DND-41 (cell line): ENCODE measurements around the gene SLC25A27.

ENCODE experiments used
- ATAC-seq: fragments of 200-7000 bp; cut with Tn5 transposase; 3 replicates; pipeline ENCODE4 v1.9.1; 2021; ENCODE audit warnings: low read depth; ENCODE audit not compliant: insufficient read depth
- DNase-seq: peaks from one replicate; pipeline ENCODE4 v3.0.0-alpha.2; 2020
- H2AFZ ChIP-seq: 2 replicates; pipeline ENCODE4 v1.6.0; 2012; ENCODE audit warnings: low read depth, low read length
- H3K27ac ChIP-seq: 2 replicates; pipeline ENCODE4 v1.5.1; 2012; ENCODE audit warnings: low read length, inconsistent platforms
- H3K27me3 ChIP-seq: fragments of 200-600 bp; sonication (generic); 2 replicates; pipeline ENCODE4 v1.6.0; 2012; ENCODE audit warnings: low read length, mild to moderate bottlenecking, inconsistent platforms; ENCODE audit not compliant: insufficient read depth, poor library complexity
- H3K36me3 ChIP-seq: 2 replicates; pipeline ENCODE4 v1.5.1; 2012; ENCODE audit warnings: low read length, inconsistent platforms; ENCODE audit not compliant: insufficient read depth
- H3K4me1 ChIP-seq: 2 replicates; pipeline ENCODE4 v1.5.1; 2012; ENCODE audit warnings: mild to moderate bottlenecking, low read length; ENCODE audit not compliant: insufficient read depth
- H3K4me2 ChIP-seq: 2 replicates; pipeline ENCODE4 v1.6.0; 2012; ENCODE audit warnings: mild to moderate bottlenecking, moderate library complexity, low read length, inconsistent platforms; ENCODE audit not compliant: insufficient read depth
- H3K4me3 ChIP-seq, 2 experiments: fragments of 200-600 bp in 1 of 2; shearing (Covaris generic) in 1 of 2; 2 replicates each; pipeline ENCODE4 v1.5.1; 2012 to 2016; ENCODE audit warnings: inconsistent platforms in 2 of 2, low read length in 2 of 2, mild to moderate bottlenecking in 2 of 2, low read depth in 1 of 2, moderate library complexity in 1 of 2
- H3K79me2 ChIP-seq: 2 replicates; pipeline ENCODE4 v1.6.0; 2012; ENCODE audit warnings: low read length, inconsistent platforms; ENCODE audit not compliant: insufficient read depth
- H3K9ac ChIP-seq: 2 replicates; pipeline ENCODE4 v1.6.0; 2012; ENCODE audit warnings: low read depth, mild to moderate bottlenecking, inconsistent platforms, low read length, moderate library complexity
- H3K9me3 ChIP-seq: 2 replicates; pipeline ENCODE4 v1.5.1; 2012; ENCODE audit warnings: low read length, moderate library complexity, mild to moderate bottlenecking, inconsistent platforms; ENCODE audit not compliant: insufficient read depth, severe bottlenecking
- H4K20me1 ChIP-seq: 2 replicates; pipeline ENCODE4 v1.6.0; 2012; ENCODE audit warnings: low read length; ENCODE audit not compliant: insufficient read depth
- EZH2 ChIP-seq: IDR thresholded peaks from 3 replicates; pipeline ENCODE4 v1.6.1; 2012; ENCODE audit warnings: borderline replicate concordance, low read depth, mild to moderate bottlenecking, moderate library complexity, low read length, inconsistent platforms; ENCODE audit not compliant: severe bottlenecking
- TF ChIP-seq, protein P1 (sequence below): IDR thresholded peaks from 2 replicates; pipeline ENCODE4 v1.5.1; 2012; ENCODE audit warnings: borderline replicate concordance, low read length, moderate library complexity, mild to moderate bottlenecking; ENCODE audit not compliant: poor library complexity, severe bottlenecking; ENCODE audit errors: extremely low read depth

Gene SLC25A27

GRCh38 chr6:46632053-46632452, 20.7 kb upstream of the SLC25A27 start:
- TF ChIP-seq EZH2: no peak
- TF ChIP-seq, protein P1, sequence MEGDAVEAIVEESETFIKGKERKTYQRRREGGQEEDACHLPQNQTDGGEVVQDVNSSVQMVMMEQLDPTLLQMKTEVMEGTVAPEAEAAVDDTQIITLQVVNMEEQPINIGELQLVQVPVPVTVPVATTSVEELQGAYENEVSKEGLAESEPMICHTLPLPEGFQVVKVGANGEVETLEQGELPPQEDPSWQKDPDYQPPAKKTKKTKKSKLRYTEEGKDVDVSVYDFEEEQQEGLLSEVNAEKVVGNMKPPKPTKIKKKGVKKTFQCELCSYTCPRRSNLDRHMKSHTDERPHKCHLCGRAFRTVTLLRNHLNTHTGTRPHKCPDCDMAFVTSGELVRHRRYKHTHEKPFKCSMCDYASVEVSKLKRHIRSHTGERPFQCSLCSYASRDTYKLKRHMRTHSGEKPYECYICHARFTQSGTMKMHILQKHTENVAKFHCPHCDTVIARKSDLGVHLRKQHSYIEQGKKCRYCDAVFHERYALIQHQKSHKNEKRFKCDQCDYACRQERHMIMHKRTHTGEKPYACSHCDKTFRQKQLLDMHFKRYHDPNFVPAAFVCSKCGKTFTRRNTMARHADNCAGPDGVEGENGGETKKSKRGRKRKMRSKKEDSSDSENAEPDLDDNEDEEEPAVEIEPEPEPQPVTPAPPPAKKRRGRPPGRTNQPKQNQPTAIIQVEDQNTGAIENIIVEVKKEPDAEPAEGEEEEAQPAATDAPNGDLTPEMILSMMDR: no peak
- Histone ChIP-seq H4K20me1 (no peaks in the 10 kb centered on the region), H3K27ac (no peak overlapping the region), H3K9ac (no peak overlapping the region), H3K4me2 (no peak overlapping the region), H3K9me3 (no peaks in the 10 kb centered on the region), H3K4me3 (no peak overlapping the region), H3K27me3 (no peaks in the 10 kb centered on the region), H3K79me2 (no peaks in the 10 kb centered on the region), H3K36me3 (no peaks in the 10 kb centered on the region), H3K4me1 (no peaks in the 10 kb centered on the region), H2AFZ (no peak overlapping the region)
- ATAC-seq (no peak), DNase-seq (no peak)

GRCh38 chr6:46635462-46635861, 17.3 kb upstream of the SLC25A27 start:
- Histone ChIP-seq H3K9ac (no peak overlapping the region), H3K9me3 (no peaks in the 10 kb centered on the region), H2AFZ (no peak overlapping the region), H3K79me2 (no peaks in the 10 kb centered on the region), H3K4me2 (no peak overlapping the region), H3K4me1 (no peaks in the 10 kb centered on the region), H3K4me3 (no peak overlapping the region), H3K36me3 (no peaks in the 10 kb centered on the region), H4K20me1 (no peaks in the 10 kb centered on the region), H3K27ac (no peak overlapping the region), H3K27me3 (no peaks in the 10 kb centered on the region)
- ATAC-seq: no peak
- TF ChIP-seq EZH2: no peak
- TF ChIP-seq, protein P1: no peak
- no peak for DNase-seq

DNA sequence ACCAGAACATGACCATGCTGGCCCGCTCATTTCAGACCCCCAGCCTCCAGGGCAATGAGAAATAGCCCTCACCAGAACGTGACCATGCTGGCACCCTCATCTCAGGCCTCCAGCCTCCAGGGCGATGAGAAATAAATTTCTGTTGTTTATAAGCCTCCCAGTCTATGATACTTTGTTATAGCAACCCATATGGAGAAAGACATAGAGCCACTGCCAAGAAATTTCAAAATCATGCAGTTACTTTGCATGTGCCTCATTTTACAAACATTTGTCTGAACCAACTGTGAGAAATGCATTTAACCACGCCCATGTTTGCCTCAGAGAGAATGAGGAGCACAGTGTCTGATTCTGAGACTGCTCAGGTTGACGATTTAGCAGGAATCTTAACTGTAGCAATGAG, 15.6 kb upstream of the SLC25A27 start:
- no peak overlapping the region for H3K4me2 ChIP-seq
- H4K20me1 ChIP-seq: no peaks in the 10 kb centered on the region
- no peaks in the 10 kb centered on the region for H3K79me2 ChIP-seq
- H3K27ac ChIP-seq: no peak overlapping the region
- no peak overlapping the region for H3K9ac ChIP-seq
- no peak overlapping the region for H3K4me3 ChIP-seq
- H3K4me1 ChIP-seq: no peaks in the 10 kb centered on the region
- H2AFZ ChIP-seq: no peak overlapping the region
- no peaks in the 10 kb centered on the region for H3K36me3 ChIP-seq
- no peaks in the 10 kb centered on the region for H3K9me3 ChIP-seq
- H3K27me3 ChIP-seq: no peaks in the 10 kb centered on the region
- TF ChIP-seq, protein P1: no peak
- no peak for TF ChIP-seq EZH2
- ATAC-seq (no peak), DNase-seq (no peak)

DNA sequence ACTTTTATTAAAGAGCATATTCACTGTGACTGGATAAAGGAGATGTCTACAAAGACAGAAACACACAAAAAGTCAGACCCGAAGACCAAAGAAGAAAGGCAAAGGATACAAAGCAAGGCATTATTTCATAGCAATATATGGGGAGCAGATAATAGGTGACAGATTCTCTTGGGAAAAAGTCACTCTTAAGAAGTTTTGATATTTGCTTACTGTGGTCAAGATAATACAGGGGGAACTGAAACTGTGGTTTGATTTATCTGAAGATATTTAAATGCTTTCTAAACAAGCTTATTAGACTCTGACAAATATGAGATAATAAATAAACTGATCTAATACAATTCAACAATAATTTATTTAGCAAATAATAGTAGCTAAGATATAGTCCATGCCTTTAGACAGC, 14.8 kb upstream of the SLC25A27 start:
- H3K27ac ChIP-seq: no peak overlapping the region
- no peak overlapping the region for H2AFZ ChIP-seq
- no peaks in the 10 kb centered on the region for H3K36me3 ChIP-seq
- H4K20me1 ChIP-seq: no peaks in the 10 kb centered on the region
- H3K4me1 ChIP-seq: no peaks in the 10 kb centered on the region
- TF ChIP-seq, protein P1: no peak
- TF ChIP-seq EZH2: no peak
- no peak for ATAC-seq
- H3K4me2 ChIP-seq: no peak overlapping the region
- H3K9me3 ChIP-seq: no peaks in the 10 kb centered on the region
- H3K27me3 ChIP-seq: no peaks in the 10 kb centered on the region
- DNase-seq: no peak
- no peak overlapping the region for H3K4me3 ChIP-seq
- no peak overlapping the region for H3K9ac ChIP-seq
- no peaks in the 10 kb centered on the region for H3K79me2 ChIP-seq
